ENCODE results near the gene MBOAT2.
"Not testable (repeated sequence)": the region's sequence is repeated elsewhere in the genome, so short reads cannot be mapped to it uniquely, and the experiment has no call there.

MBOAT2 gene

GRCh38 chr2:8896671-8897070 is 106.8 kb downstream of the MBOAT2 start:
- DNase-seq (ENCODE audit: low spot score) = not testable (repeated sequence)

GRCh38 chr2:8895087-8895912 is 108.2 kb downstream of the MBOAT2 start:
- DNase-seq (ENCODE audit: low spot score) = not testable (repeated sequence)

- no peak for DNase-seq (ENCODE audit: low spot score)
Observed at GRCh38 chr2:8893978-8894820, 109.3 kb downstream of the MBOAT2 start.

GRCh38 chr2:8893474-8893873 is 110.0 kb downstream of the MBOAT2 start:
- no peak for DNase-seq (ENCODE audit: low spot score)

- DNase-seq (ENCODE audit: low spot score) = no peak
Observed at GRCh38 chr2:8892111-8892510, 111.4 kb downstream of the MBOAT2 start.

- DNase-seq (ENCODE audit: low spot score) = no peak
Observed at GRCh38 chr2:8889978-8890377, 113.5 kb downstream of the MBOAT2 start.

- DNase-seq (ENCODE audit: low spot score) = no peak
Observed at GRCh38 chr2:8888963-8889362, 114.5 kb downstream of the MBOAT2 start.

- DNase-seq (ENCODE audit: low spot score) = no peak
Observed at GRCh38 chr2:8886876-8887275, 116.6 kb downstream of the MBOAT2 start.

GRCh38 chr2:8886202-8886518 is 117.3 kb downstream of the MBOAT2 start:
- no peak for DNase-seq (ENCODE audit: low spot score)

- DNase-seq (ENCODE audit: low spot score) = no peak
Observed at GRCh38 chr2:8885449-8886201, 117.9 kb downstream of the MBOAT2 start.

- no peak for DNase-seq (ENCODE audit: low spot score)
Observed at GRCh38 chr2:8884812-8885211, 118.7 kb downstream of the MBOAT2 start.

- peak; percentile 2 for DNase-seq (ENCODE audit: low spot score)
Observed at GRCh38 chr2:8882094-8882493, 121.4 kb downstream of the MBOAT2 start.

GRCh38 chr2:8877894-8878293 is 125.6 kb downstream of the MBOAT2 start:
- no peak for DNase-seq (ENCODE audit: low spot score)

GRCh38 chr2:8877332-8877731 is 126.2 kb downstream of the MBOAT2 start:
- DNase-seq (ENCODE audit: low spot score) = no peak

GRCh38 chr2:8876628-8877027 is 126.9 kb downstream of the MBOAT2 start:
- no peak for DNase-seq (ENCODE audit: low spot score)

GRCh38 chr2:8872821-8873432 is 130.6 kb downstream of the MBOAT2 start:
- DNase-seq (ENCODE audit: low spot score) = peak; percentile 53

- no peak for DNase-seq (ENCODE audit: low spot score)
Observed at GRCh38 chr2:8870441-8870840, 133.0 kb downstream of the MBOAT2 start.

GRCh38 chr2:8867363-8867762 is 136.1 kb downstream of the MBOAT2 start:
- no peak for DNase-seq (ENCODE audit: low spot score)

GRCh38 chr2:8863331-8863953 is 140.0 kb downstream of the MBOAT2 start:
- no peak for DNase-seq (ENCODE audit: low spot score)

- DNase-seq (ENCODE audit: low spot score) = no peak
Observed at GRCh38 chr2:8862230-8862629, 141.3 kb downstream of the MBOAT2 start.

GRCh38 chr2:8861797-8862196 is 141.7 kb downstream of the MBOAT2 start:
- DNase-seq (ENCODE audit: low spot score) = no peak
